Measurements from ENCODE around the gene DHX35. TPM values are rescaled to one million over a fixed set of nuclear protein-coding genes. Genes with fewer than 3 reads are reported as not detected.

The DHX35 gene
- total RNA-seq (1 to 10 TPM; 7.3 to 7.6 TPM), total RNA-seq (12.6 to 35.9 (median 26.0) reads per million in 172 experiments)
- polyA plus RNA-seq (2013, experiment 1 of 2) = 9.4 TPM
- polyA plus RNA-seq (2013, experiment 2 of 2) = 10.9 TPM

DNA sequence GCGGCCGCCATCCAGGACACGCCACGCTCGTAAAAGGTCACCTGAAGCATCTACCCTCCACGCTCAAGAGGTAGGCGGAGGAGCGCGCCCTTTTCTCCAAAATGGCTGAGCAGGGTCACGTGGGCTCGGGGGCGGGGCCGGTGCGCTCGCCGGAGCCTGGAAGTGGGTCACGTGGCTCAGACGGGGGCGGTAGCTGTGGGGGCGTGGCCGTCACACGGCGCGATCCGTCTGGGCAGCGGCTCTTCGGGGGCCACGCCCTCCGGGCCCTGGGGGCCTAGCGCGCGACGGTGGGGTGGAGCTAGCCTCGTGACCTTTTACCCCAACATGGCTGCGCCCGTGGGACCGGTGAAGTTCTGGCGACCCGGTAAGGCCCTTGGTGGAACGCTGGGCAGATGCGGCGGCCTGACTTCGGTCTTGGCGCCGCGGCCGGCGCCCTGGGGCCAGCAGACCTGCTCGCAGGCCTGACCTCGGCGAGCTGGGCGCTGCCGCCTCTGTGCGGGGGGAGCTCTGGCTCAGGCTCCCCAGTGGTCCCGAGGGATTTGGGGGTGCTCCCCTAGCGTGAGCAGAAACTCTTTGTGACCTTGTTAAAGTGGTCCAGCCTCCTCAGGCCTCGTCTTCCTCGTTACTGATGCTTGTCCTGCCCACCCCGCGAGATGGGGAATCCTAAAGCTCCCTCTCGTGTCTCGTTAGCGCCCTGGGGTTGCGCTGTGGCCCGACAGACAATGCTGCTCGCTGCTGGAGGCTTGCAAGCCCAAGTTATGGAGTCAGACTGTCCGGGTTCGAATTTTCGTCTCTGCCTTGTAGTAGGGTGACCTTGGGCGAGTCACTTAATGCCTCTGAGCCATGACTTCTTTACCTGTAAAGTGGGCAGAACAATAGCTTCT is at the start of gene DHX35:
Gene DHX35, plus strand, starts transcription at position 301 of the 884 bp plus-strand sequence. Its CDS starts 24 bp downstream, at position 325.
- no peaks in the 10 kb centered on the region for H3K9me3 ChIP-seq (ENCODE audit: control insufficient read depth in 1 of 2, insufficient read depth in 1 of 2, low read length in 2 of 2)
- no peaks in the 10 kb centered on the region for H3K27me3 Mint-ChIP-seq
- H3K27ac Mint-ChIP-seq = peak within 1 kb of the TSS; percentile 88
- no peaks in the 10 kb centered on the region for H3K36me3 ChIP-seq (ENCODE audit: insufficient read depth, low read length)
- peak; percentile 96 to 100 (median 98) for DNase-seq
- H3K4me3 Mint-ChIP-seq = peak within 1 kb of the TSS; percentile 97
- H3K27ac ChIP-seq (ENCODE audit: low read depth in 1 of 2, low read length in 2 of 2) = peak within 1 kb of the TSS; percentile 73 to 77
- ChIA-PET POLR2A (interaction anchor here (0.6 to 3.3 kb wide), 16 partner anchors 8 to 527 kb away, joined by 3 to 38 read pairs (median 6); partner anchors contain the start of genes ACTR5, FAM83D, PPP1R16B and RALGAPB), CTCF (interaction anchor here (0.8 to 3.2 kb wide), 7 partner anchors 16 to 214 kb away, joined by 3 to 25 read pairs (median 4); partner anchors contain the start of genes ACTR5 and FAM83D)
- H3K27me3 ChIP-seq (ENCODE audit: control insufficient read depth in 1 of 2, insufficient read depth in 2 of 2, low read length in 2 of 2) = no peaks in the 10 kb centered on the region
- H3K9me3 Mint-ChIP-seq = no peaks in the 10 kb centered on the region
- H3K4me3 ChIP-seq (ENCODE audit: low read length) = peak within 1 kb of the TSS; percentile 80
- peak; percentile 23 for TF ChIP-seq CTCF (IDR thresholded peaks at IDR 0.05)
- peak; percentile 98 for ATAC-seq (ENCODE audit: poor library complexity)
- intact Hi-C loops (cut with DNase I, micrococcal nuclease) = loop anchor here (1.0 to 10.0 kb wide), 7 partner anchors 36 to 525 kb away; partner anchors contain the start of genes FAM83D (in 2 of the 2), ACTR5 (in 1 of the 2), PPP1R16B (in 1 of the 2) and RALGAPB (in 1 of the 2)
- peaks cover 22% of the 10 kb centered on the region for H3K36me3 Mint-ChIP-seq (ENCODE audit: low read depth)
- peaks cover 33% of the 10 kb centered on the region for H3K4me1 Mint-ChIP-seq (ENCODE audit: low read depth)
- H3K4me1 ChIP-seq (ENCODE audit: insufficient read depth, low read length) = peaks cover 16% of the 10 kb centered on the region

DNA sequence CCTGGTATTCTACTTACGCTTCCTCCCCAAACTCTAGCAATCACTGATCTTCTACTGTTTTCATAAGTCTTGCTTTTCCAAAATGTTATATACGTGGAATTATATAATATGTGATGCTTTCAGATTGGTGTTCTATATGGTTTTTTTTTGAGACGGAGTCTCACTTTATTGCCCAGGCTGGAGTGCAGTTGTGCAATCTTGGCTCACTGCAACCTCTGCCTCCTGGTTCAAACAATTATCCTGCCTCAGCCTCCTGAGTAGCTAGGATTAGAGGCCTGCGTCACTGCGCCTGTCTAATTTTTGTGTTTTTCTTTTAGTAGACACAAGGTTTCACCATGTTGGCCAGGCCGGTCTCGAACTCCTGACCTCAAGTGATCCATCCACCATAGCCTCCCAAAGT is 46.8 kb upstream of the DHX35 start:
- Histone ChIP-seq H3K4me3 (ENCODE audit: low read length) (no peak overlapping the region), H3K27me3 (ENCODE audit: control insufficient read depth in 1 of 2, insufficient read depth in 2 of 2, low read length in 2 of 2) (no peaks in the 10 kb centered on the region), H3K27ac (ENCODE audit: low read depth in 1 of 2, low read length in 2 of 2) (no peak overlapping the region), H3K4me1 (ENCODE audit: insufficient read depth, low read length) (no peaks in the 10 kb centered on the region), H3K9me3 (ENCODE audit: control insufficient read depth in 1 of 2, insufficient read depth in 1 of 2, low read length in 2 of 2) (no peaks in the 10 kb centered on the region), H3K36me3 (ENCODE audit: insufficient read depth, low read length) (peaks cover 75% of the 10 kb centered on the region)
- no peak for TF ChIP-seq CTCF (IDR thresholded peaks at IDR 0.05)
- DNase-seq = no peak
- no peaks in the 10 kb centered on the region for H3K4me1 Mint-ChIP-seq (ENCODE audit: low read depth)
- ChIA-PET CTCF (no interaction called here), POLR2A (no interaction called here)
- H3K27me3 Mint-ChIP-seq = no peaks in the 10 kb centered on the region
- no peak overlapping the region for H3K4me3 Mint-ChIP-seq
- intact Hi-C loops (cut with DNase I, micrococcal nuclease) = no loop called here
- ATAC-seq (ENCODE audit: poor library complexity) = no peak
- H3K9me3 Mint-ChIP-seq = no peaks in the 10 kb centered on the region
- no peak overlapping the region for H3K27ac Mint-ChIP-seq
- peaks cover 74% of the 10 kb centered on the region for H3K36me3 Mint-ChIP-seq (ENCODE audit: low read depth)

GRCh38 chr20:38917657-38918056 is 44.5 kb upstream of the DHX35 start:
- H3K9me3 Mint-ChIP-seq = no peaks in the 10 kb centered on the region
- Histone ChIP-seq H3K9me3 (ENCODE audit: control insufficient read depth in 1 of 2, insufficient read depth in 1 of 2, low read length in 2 of 2) (no peaks in the 10 kb centered on the region), H3K27ac (ENCODE audit: low read depth in 1 of 2, low read length in 2 of 2) (no peak overlapping the region), H3K4me3 (ENCODE audit: low read length) (no peak overlapping the region), H3K27me3 (ENCODE audit: control insufficient read depth in 1 of 2, insufficient read depth in 2 of 2, low read length in 2 of 2) (no peaks in the 10 kb centered on the region), H3K4me1 (ENCODE audit: insufficient read depth, low read length) (no peaks in the 10 kb centered on the region), H3K36me3 (ENCODE audit: insufficient read depth, low read length) (peaks cover 71% of the 10 kb centered on the region)
- POLR2A ChIA-PET = no interaction called here
- H3K36me3 Mint-ChIP-seq (ENCODE audit: low read depth) = peaks cover 74% of the 10 kb centered on the region
- TF ChIP-seq CTCF (IDR thresholded peaks at IDR 0.05) = no peak
- CTCF ChIA-PET = no interaction called here
- no peak for ATAC-seq (ENCODE audit: poor library complexity)
- H3K27me3 Mint-ChIP-seq = no peaks in the 10 kb centered on the region
- intact Hi-C loops (cut with DNase I, micrococcal nuclease) = no loop called here
- H3K27ac Mint-ChIP-seq = no peak overlapping the region
- no peaks in the 10 kb centered on the region for H3K4me1 Mint-ChIP-seq (ENCODE audit: low read depth)
- H3K4me3 Mint-ChIP-seq = no peak overlapping the region
- no peak for DNase-seq
